ENCODE measurements around the gene CPTP. TPM values are rescaled to one million over a fixed set of nuclear protein-coding genes. Genes with fewer than 3 reads are reported as not detected.

The CPTP gene
- total and polyA plus RNA-seq, 2 of the 13 experiments (the other 11 are each of a cell fraction or from before 2014, with no cell fraction given): 5.5 to 9.3 TPM

- peak; percentile 58; the same call in 1 of the 2 replicates for TF ChIP-seq ZXDC (CRISPR knock-in tag; IDR thresholded peaks at IDR 0.05)
- TF ChIP-seq ATF6 (CRISPR knock-in tag; conservative IDR thresholded peaks at IDR 0.05): no peak
- TF ChIP-seq E2F1 (CRISPR knock-in tag; IDR thresholded peaks at IDR 0.05): no peak
- TF ChIP-seq ZNF17 (CRISPR knock-in tag; IDR thresholded peaks at IDR 0.05): no peak
- no peak for TF ChIP-seq TFDP1 (CRISPR knock-in tag; IDR thresholded peaks at IDR 0.05; ENCODE audit: borderline replicate concordance)
- no peak for TF ChIP-seq ZNF382 (CRISPR knock-in tag; IDR thresholded peaks at IDR 0.05; ENCODE audit: borderline replicate concordance)
- TF ChIP-seq FOXP1 (IDR thresholded peaks at IDR 0.05): no peak
- TF ChIP-seq FOXP1 (CRISPR knock-in tag; IDR thresholded peaks at IDR 0.05): no peak
- no peak for TF ChIP-seq SAFB2 (CRISPR knock-in tag; IDR thresholded peaks at IDR 0.05; ENCODE audit: borderline replicate concordance, low read depth)
- peak; percentile 75; the same call in 1 of the 2 replicates for TF ChIP-seq ZNF768 (CRISPR knock-in tag; IDR thresholded peaks at IDR 0.05)
- TF ChIP-seq NAIF1 (CRISPR knock-in tag; IDR thresholded peaks at IDR 0.05; ENCODE audit: borderline replicate concordance): no peak
- no peak for TF ChIP-seq ATF2 (CRISPR knock-in tag; IDR thresholded peaks at IDR 0.05)
- no peak for TF ChIP-seq ZUFSP (CRISPR knock-in tag; IDR thresholded peaks at IDR 0.05; ENCODE audit: borderline replicate concordance)
- TF ChIP-seq IKZF1 (IDR thresholded peaks at IDR 0.05): no peak
- no peak for TF ChIP-seq ZNF253 (CRISPR knock-in tag; IDR thresholded peaks at IDR 0.05; ENCODE audit: borderline replicate concordance)
- TF ChIP-seq DMAP1 (CRISPR knock-in tag; IDR thresholded peaks at IDR 0.05): no peak
- TF ChIP-seq ZKSCAN1 (IDR thresholded peaks at IDR 0.05; ENCODE audit: low read length): no peak
- TF ChIP-seq ZNF670 (CRISPR knock-in tag; IDR thresholded peaks at IDR 0.05; ENCODE audit: borderline replicate concordance): 0 out of 2 replicates have a peak, but pooled peaks have one; percentile 37
- peak; percentile 92 for TF ChIP-seq ETV6 (CRISPR knock-in tag; conservative IDR thresholded peaks at IDR 0.05)
- TF ChIP-seq ZFP41 (CRISPR knock-in tag; IDR thresholded peaks at IDR 0.05; ENCODE audit: borderline replicate concordance): no peak
- no peak for TF ChIP-seq ATF7-NPFF (CRISPR knock-in tag; IDR thresholded peaks at IDR 0.05; ENCODE audit: low read depth)
- TF ChIP-seq NCOR1 (IDR thresholded peaks at IDR 0.05; ENCODE audit: borderline replicate concordance, low read length): no peak
Measured at GRCh38 chr1:1334835-1335234, 10.2 kb downstream of the CPTP start (continued).
